BE2C (cell line): ENCODE data around the gene ZBTB8OS.
"Not testable (repeated sequence)": the region's sequence is repeated elsewhere in the genome, so short reads cannot be mapped to it uniquely, and the experiment has no call there.

ENCODE experiments used
- DNase-seq: peaks from one replicate; pipeline ENCODE4 v3.0.0-alpha.2; 2020
- H3K27me3 ChIP-seq: fragments of 250-450 bp; sonication (Bioruptor Pico); 2 replicates; pipeline ENCODE4 v1.5.1; 2020; ENCODE audit warnings: mild to moderate bottlenecking
- H3K36me3 ChIP-seq: fragments of 250-450 bp; sonication (Bioruptor Pico); 2 replicates; pipeline ENCODE4 v1.5.1; 2020; ENCODE audit warnings: mild to moderate bottlenecking
- H3K4me1 ChIP-seq: fragments of 250-450 bp; sonication (Bioruptor Pico); 2 replicates; pipeline ENCODE4 v1.5.1; 2020
- H3K4me3 ChIP-seq: 2 replicates; pipeline ENCODE4 v1.5.1; 2011; ENCODE audit warnings: low read depth, low read length
- H3K9me3 ChIP-seq: fragments of 250-450 bp; sonication (Bioruptor Pico); 2 replicates; pipeline ENCODE4 v1.5.1; 2020
- CTCF ChIP-seq: IDR thresholded peaks from 2 replicates; pipeline ENCODE4 v1.5.1; 2012; ENCODE audit warnings: mild to moderate bottlenecking, low read depth, low read length

The ZBTB8OS gene

GRCh38 chr1:32685498-32685897 lies 35.1 kb upstream of the ZBTB8OS start:
- peaks cover 14% of the 10 kb centered on the region for H3K36me3 ChIP-seq

GRCh38 chr1:32684167-32684811 lies 33.9 kb upstream of the ZBTB8OS start:
- H3K36me3 ChIP-seq, result peaks cover 15% of the 10 kb centered on the region
- TF ChIP-seq CTCF, result no peak
- H3K4me3 ChIP-seq, result no peak overlapping the region
- no peaks in the 10 kb centered on the region for H3K27me3 ChIP-seq
- no peak for DNase-seq
- H3K4me1 ChIP-seq, result no peaks in the 10 kb centered on the region
- H3K9me3 ChIP-seq, result no peaks in the 10 kb centered on the region

More at GRCh38 chr1:32685498-32685897, 35.1 kb upstream of the ZBTB8OS start:
- no peak for TF ChIP-seq CTCF
- no peaks in the 10 kb centered on the region for H3K27me3 ChIP-seq
- no peak for DNase-seq
- H3K4me1 ChIP-seq, result no peaks in the 10 kb centered on the region
- no peak overlapping the region for H3K4me3 ChIP-seq
- no peaks in the 10 kb centered on the region for H3K9me3 ChIP-seq

- Histone ChIP-seq H3K9me3 (no peaks in the 10 kb centered on the region), H3K27me3 (no peaks in the 10 kb centered on the region), H3K36me3 (peaks cover 15% of the 10 kb centered on the region), H3K4me1 (no peaks in the 10 kb centered on the region), H3K4me3 (no peak overlapping the region)
- no peak for TF ChIP-seq CTCF
- no peak for DNase-seq
Measured at GRCh38 chr1:32683397-32683796, 33.0 kb upstream of the ZBTB8OS start.

- Histone ChIP-seq H3K4me3 (no peak overlapping the region), H3K4me1 (no peaks in the 10 kb centered on the region), H3K27me3 (no peaks in the 10 kb centered on the region), H3K9me3 (no peaks in the 10 kb centered on the region), H3K36me3 (peaks cover 19% of the 10 kb centered on the region)
- DNase-seq, result no peak
- TF ChIP-seq CTCF, result no peak
Measured at GRCh38 chr1:32681999-32682398, 31.6 kb upstream of the ZBTB8OS start.

- Histone ChIP-seq H3K9me3 (no peaks in the 10 kb centered on the region), H3K4me3 (no peak overlapping the region), H3K27me3 (no peaks in the 10 kb centered on the region), H3K4me1 (no peaks in the 10 kb centered on the region), H3K36me3 (peaks cover 19% of the 10 kb centered on the region)
- TF ChIP-seq CTCF, result no peak
- DNase-seq, result no peak
Measured at GRCh38 chr1:32681509-32681908, 31.2 kb upstream of the ZBTB8OS start.

- TF ChIP-seq CTCF, result no peak
- H3K9me3 ChIP-seq, result no peaks in the 10 kb centered on the region
- H3K4me3 ChIP-seq, result no peak overlapping the region
- no peak for DNase-seq
- peaks cover 23% of the 10 kb centered on the region for H3K36me3 ChIP-seq
- H3K27me3 ChIP-seq, result no peaks in the 10 kb centered on the region
- H3K4me1 ChIP-seq, result no peaks in the 10 kb centered on the region
Measured at GRCh38 chr1:32680642-32681041, 30.3 kb upstream of the ZBTB8OS start.

GRCh38 chr1:32679993-32680392 lies 29.6 kb upstream of the ZBTB8OS start:
- H3K27me3 ChIP-seq, DNase-seq, H3K4me1 ChIP-seq, H3K9me3 ChIP-seq, H3K4me3 ChIP-seq: not testable (repeated sequence)
- H3K36me3 ChIP-seq, result peaks cover 22% of the 10 kb centered on the region
